ENCODE data around the gene RFX2. TPM values are rescaled to one million over a fixed set of nuclear protein-coding genes. Genes with fewer than 3 reads are reported as not detected.
A peak's percentile ranks its signal among the peaks of the same experiment; 100 is the strongest.

Gene RFX2
- total and polyA plus RNA-seq, 9 of the 15 experiments (the other 6 are each of a cell fraction or from before 2014, with no cell fraction given) = 3.6 to 18.7 (median 8.7) TPM

GRCh38 chr19:6059988-6060599, 50.2 kb downstream of the RFX2 start (continued):
- TF ChIP-seq HBP1 (CRISPR knock-in tag; IDR thresholded peaks at IDR 0.05) = peak; percentile 76; the same call in 1 of the 2 replicates
- peak; percentile 74; the same call in 1 of the 2 replicates for TF ChIP-seq THRB (CRISPR knock-in tag; conservative IDR thresholded peaks at IDR 0.05)

- peaks cover 49% of the 10 kb centered on the region for H3K79me2 ChIP-seq (ENCODE audit: control insufficient read depth, insufficient read depth, low read length)
- no peak overlapping the region for H3K4me3 ChIP-seq
- peak overlapping the region in 1 of 2 experiments; percentile 60; a peak in 1 of 4 replicates for H3K9ac ChIP-seq (ENCODE audit: insufficient read depth in 1 of 2, low read depth in 2 of 2, low read length in 2 of 2)
- no peak overlapping the region for H2AFZ ChIP-seq (ENCODE audit: low read depth, low read length)
- TF ChIP-seq KDM1A (IDR thresholded peaks at IDR 0.05) = peak in 1 of 2 experiments; percentile 96; a peak in 2 of 4 replicates
- TF ChIP-seq FOXP1 (CRISPR knock-in tag; IDR thresholded peaks at IDR 0.05) = 0 out of 2 replicates have a peak, but pooled peaks have one; percentile 26
- no peak for TF ChIP-seq E4F1 (CRISPR knock-in tag; IDR thresholded peaks at IDR 0.05; ENCODE audit: borderline replicate concordance)
- peak; percentile 47; the same call in 1 of the 2 replicates for TF ChIP-seq ARID2 (IDR thresholded peaks at IDR 0.05)
- no TSS peak for BruUV-seq (replicated peaks)
- CTCF ChIA-PET (ENCODE audit: low intra/inter-chr PET ratio) = no interaction called here
- DNase-seq (ENCODE audit: extremely low read depth in 1 of 4, low spot score in 3 of 4) (no peak), ATAC-seq (no peak), FAIRE-seq (no peak)
- 72% methylated on average over 6 of the region's 6 CpGs for WGBS (ENCODE audit: insufficient coverage, low coverage, missing lambda C conversion rate)
- POLR2A ChIA-PET = no interaction called here
- peaks cover 4% of the 10 kb centered on the region; the same call in 1 of the 3 replicates for H3K36me3 ChIP-seq (ENCODE audit: control insufficient read depth, insufficient read depth, low read length)
- peaks cover 59 to 64% of the 10 kb centered on the region in 2 experiments for H3K4me1 ChIP-seq (replicated peaks in 1 of 2; ENCODE audit: control insufficient read depth in 2 of 2, insufficient read depth in 2 of 2, low read length in 2 of 2)
- no peaks in the 10 kb centered on the region for H3K9me3 ChIP-seq (replicated peaks; ENCODE audit: control insufficient read depth, insufficient read depth, low read depth, low read length)
- intact Hi-C loops (cut with micrococcal nuclease) (no loop called here), in situ Hi-C loops (cut with MboI) (loop anchor here (5.0 kb wide), 1 partner anchor 63 kb away; no protein-coding TSS in a partner anchor)
- peak overlapping the region; percentile 85; the same call in 2 of the 3 replicates for H3K27ac ChIP-seq (ENCODE audit: extremely low read depth, low read depth, low read length)
- no peaks in the 10 kb centered on the region for H3K27me3 ChIP-seq (ENCODE audit: control insufficient read depth in 2 of 2, insufficient read depth in 2 of 2, low read length in 2 of 2)
- H4K20me1 ChIP-seq (replicated peaks; ENCODE audit: control insufficient read depth, insufficient read depth, low read length) = no peaks in the 10 kb centered on the region
- H3K4me2 ChIP-seq (ENCODE audit: insufficient read depth, low read length) = peak overlapping the region; percentile 67
- H3K9me1 ChIP-seq (ENCODE audit: control insufficient read depth, insufficient read depth, low read length) = no peaks in the 10 kb centered on the region
Observed at GRCh38 chr19:6059396-6059947, 50.8 kb downstream of the RFX2 start.
